Uterus (tissue), 2 donors: Measurements from ENCODE around the gene EPHA10.

ENCODE experiments used
- CTCF ChIP-seq, 4 experiments: fragments of 200-600 bp in 2 of 4; fragments of 450-650 bp in 2 of 4; sonication (generic) in 2 of 4; IDR thresholded peaks; one replicate each; pipeline ENCODE4 v1.5.1; 2016 to 2019; ENCODE audit warnings: antibody characterized with exemption in 4 of 4, mild to moderate bottlenecking in 2 of 4, moderate library complexity in 1 of 4
- POLR2A ChIP-seq, 2 donors: fragments of 450-650 bp; IDR thresholded peaks; one replicate each; pipeline ENCODE4 v1.6.1; 2016; ENCODE audit warnings: antibody characterized with exemption in 2 of 2, mild to moderate bottlenecking in 1 of 2, moderate library complexity in 1 of 2

GRCh38 chr1:37762516-37762915 is 2.4 kb downstream of the EPHA10 start:
- no peak for TF ChIP-seq CTCF (IDR thresholded peaks at IDR 0.05)
- no peak for TF ChIP-seq POLR2A (IDR thresholded peaks at IDR 0.05)
